SK-N-SH (cell line): Measurements from ENCODE around the gene MAOA.

Source experiments
- EP300 ChIP-seq, 2 experiments: IDR thresholded peaks; 2 replicates each; pipeline versions ENCODE4 v1.4.0 to v1.6.1; 2012; ENCODE audit warnings: borderline replicate concordance in 1 of 2, low read depth in 1 of 2, low read length in 1 of 2
- EZH2phosphoT487 ChIP-seq: fragments of 200-600 bp; sonication (generic); IDR thresholded peaks from 2 replicates; pipeline ENCODE4 v1.6.1; 2017; ENCODE audit warnings: low read depth, mixed run types, mild to moderate bottlenecking, antibody characterized with exemption, moderate library complexity, borderline replicate concordance
- GABPA ChIP-seq: IDR thresholded peaks from 2 replicates; pipeline ENCODE4 v1.4.0; 2012; ENCODE audit warnings: low read depth, mild to moderate bottlenecking
- JUND ChIP-seq: IDR thresholded peaks from 2 replicates; pipeline ENCODE4 v1.4.0; 2012
- MXI1 ChIP-seq: IDR thresholded peaks from 2 replicates; pipeline ENCODE4 v1.6.1; 2012; ENCODE audit warnings: mild to moderate bottlenecking, low read depth, low read length, improper control_type of control experiment
- POLR2AphosphoS5 ChIP-seq: IDR thresholded peaks from 2 replicates; pipeline ENCODE4 v1.6.1; 2012; ENCODE audit warnings: low read depth, low read length
- RAD21 ChIP-seq: IDR thresholded peaks from 2 replicates; pipeline ENCODE4 v1.6.1; 2012; ENCODE audit warnings: mild to moderate bottlenecking, low read length
- REST ChIP-seq: IDR thresholded peaks from 2 replicates; pipeline ENCODE4 v1.6.1; 2012; ENCODE audit warnings: mild to moderate bottlenecking, low read depth, low read length, moderate library complexity
- RFX5 ChIP-seq: IDR thresholded peaks from 2 replicates; pipeline ENCODE4 v1.6.1; 2012; ENCODE audit warnings: mild to moderate bottlenecking, improper control_type of control experiment, low read length
- USF2 ChIP-seq: fragments of 150-350 bp; IDR thresholded peaks from 2 replicates; pipeline ENCODE4 v1.6.1; 2017; ENCODE audit warnings: antibody characterized with exemption, low read length, low read depth, borderline replicate concordance
- YY1 ChIP-seq: IDR thresholded peaks from 2 replicates; pipeline ENCODE4 v1.4.0; 2012; ENCODE audit warnings: low read depth, mild to moderate bottlenecking
- TF ChIP-seq, protein P1 (sequence below): fragments of 200-600 bp; sonication (generic); IDR thresholded peaks from 2 replicates; pipeline ENCODE4 v1.6.1; 2017; ENCODE audit warnings: antibody characterized with exemption, mild to moderate bottlenecking, moderate library complexity
- TF ChIP-seq, protein P2 (sequence below): IDR thresholded peaks from 2 replicates; pipeline ENCODE4 v1.4.0; 2012; ENCODE audit warnings: low read depth
- TF ChIP-seq, protein P3 (sequence below): IDR thresholded peaks from 2 replicates; pipeline ENCODE4; 2012

DNA sequence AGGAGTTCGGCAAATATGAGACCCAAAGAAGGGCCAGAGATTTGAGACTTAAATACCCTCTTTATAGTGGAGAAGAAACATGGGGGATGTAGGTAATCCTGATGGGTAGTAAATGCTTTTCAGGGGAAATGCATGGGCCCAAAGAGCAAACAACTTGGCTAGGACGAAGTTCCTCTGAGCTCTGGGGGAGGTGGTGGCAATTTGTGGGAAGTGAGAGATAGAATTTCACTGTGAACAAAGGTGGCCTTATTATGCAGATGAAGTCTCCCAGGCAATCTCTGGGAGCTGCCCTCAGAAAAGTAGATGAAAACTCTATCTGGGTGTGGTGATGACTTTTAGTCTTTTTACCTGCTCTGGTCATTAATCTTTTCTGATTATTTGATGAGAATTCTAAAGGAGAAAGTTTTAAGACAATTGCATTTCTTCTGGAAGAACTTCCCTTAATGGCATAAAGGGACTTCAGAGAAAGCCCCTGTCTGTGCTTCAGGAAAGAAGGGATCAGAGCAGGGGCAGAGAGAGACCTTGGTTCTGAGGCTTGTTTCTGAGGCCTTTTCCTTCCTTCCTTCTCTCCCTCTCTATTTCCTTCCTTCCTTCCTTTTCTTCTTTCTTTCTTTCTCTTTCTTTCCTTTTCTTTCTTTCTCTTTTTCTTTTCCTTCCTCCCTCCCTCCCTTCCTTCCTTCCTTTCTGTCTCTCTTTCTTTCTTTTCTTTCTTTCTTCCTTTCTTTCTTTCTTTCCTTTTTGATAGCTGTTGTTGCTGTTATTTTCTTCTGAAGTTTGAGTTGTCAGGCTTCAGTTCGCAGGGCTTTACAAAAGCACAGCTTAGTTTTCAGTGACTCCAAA is 37.5 kb upstream of the MAOA start:
- TF ChIP-seq MXI1 (no peak), GABPA (no peak), RFX5 (no peak), EP300 (IDR thresholded peaks at IDR 0.05; ENCODE audit: borderline replicate concordance in 1 of 2, low read depth in 1 of 2, low read length in 1 of 2) (no peak), JUND (no peak), EZH2phosphoT487 (no peak), YY1 (no peak), POLR2AphosphoS5 (no peak), USF2 (no peak), RAD21 (no peak), REST (no peak)
- TF ChIP-seq, protein P1, sequence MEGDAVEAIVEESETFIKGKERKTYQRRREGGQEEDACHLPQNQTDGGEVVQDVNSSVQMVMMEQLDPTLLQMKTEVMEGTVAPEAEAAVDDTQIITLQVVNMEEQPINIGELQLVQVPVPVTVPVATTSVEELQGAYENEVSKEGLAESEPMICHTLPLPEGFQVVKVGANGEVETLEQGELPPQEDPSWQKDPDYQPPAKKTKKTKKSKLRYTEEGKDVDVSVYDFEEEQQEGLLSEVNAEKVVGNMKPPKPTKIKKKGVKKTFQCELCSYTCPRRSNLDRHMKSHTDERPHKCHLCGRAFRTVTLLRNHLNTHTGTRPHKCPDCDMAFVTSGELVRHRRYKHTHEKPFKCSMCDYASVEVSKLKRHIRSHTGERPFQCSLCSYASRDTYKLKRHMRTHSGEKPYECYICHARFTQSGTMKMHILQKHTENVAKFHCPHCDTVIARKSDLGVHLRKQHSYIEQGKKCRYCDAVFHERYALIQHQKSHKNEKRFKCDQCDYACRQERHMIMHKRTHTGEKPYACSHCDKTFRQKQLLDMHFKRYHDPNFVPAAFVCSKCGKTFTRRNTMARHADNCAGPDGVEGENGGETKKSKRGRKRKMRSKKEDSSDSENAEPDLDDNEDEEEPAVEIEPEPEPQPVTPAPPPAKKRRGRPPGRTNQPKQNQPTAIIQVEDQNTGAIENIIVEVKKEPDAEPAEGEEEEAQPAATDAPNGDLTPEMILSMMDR: no peak
- TF ChIP-seq, protein P2, sequence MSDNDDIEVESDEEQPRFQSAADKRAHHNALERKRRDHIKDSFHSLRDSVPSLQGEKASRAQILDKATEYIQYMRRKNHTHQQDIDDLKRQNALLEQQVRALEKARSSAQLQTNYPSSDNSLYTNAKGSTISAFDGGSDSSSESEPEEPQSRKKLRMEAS: no peak
- TF ChIP-seq, protein P3, sequence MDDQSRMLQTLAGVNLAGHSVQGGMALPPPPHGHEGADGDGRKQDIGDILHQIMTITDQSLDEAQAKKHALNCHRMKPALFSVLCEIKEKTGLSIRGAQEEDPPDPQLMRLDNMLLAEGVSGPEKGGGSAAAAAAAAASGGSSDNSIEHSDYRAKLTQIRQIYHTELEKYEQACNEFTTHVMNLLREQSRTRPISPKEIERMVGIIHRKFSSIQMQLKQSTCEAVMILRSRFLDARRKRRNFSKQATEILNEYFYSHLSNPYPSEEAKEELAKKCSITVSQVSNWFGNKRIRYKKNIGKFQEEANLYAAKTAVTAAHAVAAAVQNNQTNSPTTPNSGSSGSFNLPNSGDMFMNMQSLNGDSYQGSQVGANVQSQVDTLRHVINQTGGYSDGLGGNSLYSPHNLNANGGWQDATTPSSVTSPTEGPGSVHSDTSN: no peak
